Stimulated activated CD4-positive, alpha-beta T cell treated with anti-CD3 and anti-CD28 coated beads, TNF-alpha, amount 100 ng/mL, for 1 hour (primary cell): Measurements from ENCODE around the gene OR4E2.
"Not testable (repeated sequence)": the region's sequence is repeated elsewhere in the genome, so short reads cannot be mapped to it uniquely, and the experiment has no call there.

ENCODE experiments used
- DNase-seq, 3 donors: peaks; one replicate each; pipeline ENCODE4 v3.0.0-alpha.2; 2020; ENCODE audit warnings: low read depth in 3 of 3, low spot score in 1 of 3

Gene OR4E2

DNA sequence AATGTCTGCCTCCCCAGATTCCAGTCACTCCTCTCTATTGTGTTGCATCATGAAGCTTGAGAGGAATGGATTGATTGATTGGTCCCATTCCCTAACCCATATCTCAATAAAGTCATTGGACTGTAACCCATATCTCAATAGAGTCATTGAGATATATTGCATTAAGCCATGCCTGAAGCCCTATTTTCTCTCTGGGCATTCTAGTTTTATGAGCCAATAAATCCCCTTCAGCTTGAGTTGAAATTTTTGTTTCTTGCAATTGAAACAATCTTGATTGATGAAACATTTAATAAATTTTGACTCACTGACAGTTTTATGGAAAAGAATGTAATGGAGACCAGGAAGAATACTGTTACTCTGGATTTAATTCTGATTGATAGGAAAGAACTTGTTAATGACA lies 40.8 kb downstream of the OR4E2 start:
- DNase-seq = no peak

DNA sequence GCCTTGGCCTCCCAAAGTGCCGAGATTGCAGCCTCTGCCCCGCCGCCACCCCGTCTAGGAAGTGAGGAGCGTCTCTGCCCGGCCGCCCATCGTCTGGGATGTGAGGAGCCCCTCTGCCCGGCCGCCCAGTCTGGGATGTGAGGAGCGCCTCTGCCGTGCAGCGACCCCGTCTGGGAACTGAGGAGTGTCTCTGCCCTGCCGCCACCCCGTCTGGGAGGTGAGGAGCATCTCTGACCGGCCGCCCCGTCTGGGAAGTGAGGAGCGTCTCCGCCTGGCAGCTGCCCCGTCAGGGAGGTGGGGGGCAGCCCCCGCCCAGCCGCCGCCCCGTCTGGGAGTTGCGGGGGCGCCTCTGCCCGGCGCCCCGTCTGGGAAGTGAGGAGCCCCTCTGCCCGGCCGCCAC lies 44.0 kb downstream of the OR4E2 start:
- DNase-seq = not testable (repeated sequence)

DNA sequence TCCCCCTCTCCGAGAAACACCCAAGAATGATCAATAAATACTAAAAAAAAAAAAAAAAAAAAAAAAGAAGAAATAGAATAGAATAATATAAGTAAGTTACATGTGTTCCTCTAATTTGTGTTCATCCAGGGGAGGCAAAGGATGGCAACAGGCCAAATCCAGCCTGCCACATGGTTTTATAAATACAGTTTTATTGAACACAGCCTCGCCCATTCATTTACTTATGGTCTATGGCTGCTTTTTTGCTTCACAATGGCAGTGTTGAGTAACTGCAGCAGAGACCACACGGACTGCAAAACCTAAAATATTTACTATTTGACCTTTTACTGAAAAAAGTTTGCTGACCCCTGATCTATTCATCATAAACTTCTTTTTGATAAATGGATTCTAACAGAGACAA lies 44.9 kb downstream of the OR4E2 start:
- DNase-seq = not testable (repeated sequence)

DNA sequence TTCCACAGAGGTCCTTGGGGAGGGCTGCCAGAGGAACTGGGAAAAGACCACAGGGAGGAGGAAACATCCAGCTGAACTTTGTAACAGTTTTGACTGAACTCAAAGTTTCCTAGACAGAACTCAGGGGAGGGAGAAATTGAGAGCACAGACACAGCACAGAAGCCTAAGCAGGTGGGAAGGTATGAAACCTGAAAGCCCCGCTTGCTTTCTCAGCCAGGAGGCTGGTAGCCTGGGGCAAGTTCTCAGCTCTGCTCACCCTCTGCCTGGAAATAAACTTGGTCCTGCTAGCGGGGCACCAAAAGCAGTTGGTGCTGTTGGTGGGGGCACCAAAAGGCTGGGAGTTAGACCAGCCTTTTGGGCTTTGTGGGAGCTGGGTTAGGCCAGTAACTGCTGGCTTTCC lies 45.9 kb downstream of the OR4E2 start:
- DNase-seq = no peak

DNA sequence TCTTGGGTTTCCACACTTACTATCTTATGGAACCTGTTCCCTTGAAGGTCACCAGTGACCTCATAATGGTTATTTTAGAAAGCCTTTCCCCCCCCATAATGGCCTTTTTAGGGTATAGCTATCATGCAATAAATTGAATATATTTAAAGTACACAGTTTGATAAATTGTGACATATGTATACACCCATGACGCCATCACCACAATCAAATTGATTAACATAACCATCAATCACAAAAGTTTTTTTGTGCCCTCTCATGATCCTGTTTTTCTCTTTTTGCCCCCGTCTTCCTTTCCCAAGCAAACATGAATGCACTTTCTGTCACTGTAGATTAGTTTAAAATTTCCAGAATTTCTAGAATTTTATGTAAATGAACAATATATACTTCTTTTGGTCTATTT lies 48.7 kb downstream of the OR4E2 start:
- DNase-seq = no peak

DNA sequence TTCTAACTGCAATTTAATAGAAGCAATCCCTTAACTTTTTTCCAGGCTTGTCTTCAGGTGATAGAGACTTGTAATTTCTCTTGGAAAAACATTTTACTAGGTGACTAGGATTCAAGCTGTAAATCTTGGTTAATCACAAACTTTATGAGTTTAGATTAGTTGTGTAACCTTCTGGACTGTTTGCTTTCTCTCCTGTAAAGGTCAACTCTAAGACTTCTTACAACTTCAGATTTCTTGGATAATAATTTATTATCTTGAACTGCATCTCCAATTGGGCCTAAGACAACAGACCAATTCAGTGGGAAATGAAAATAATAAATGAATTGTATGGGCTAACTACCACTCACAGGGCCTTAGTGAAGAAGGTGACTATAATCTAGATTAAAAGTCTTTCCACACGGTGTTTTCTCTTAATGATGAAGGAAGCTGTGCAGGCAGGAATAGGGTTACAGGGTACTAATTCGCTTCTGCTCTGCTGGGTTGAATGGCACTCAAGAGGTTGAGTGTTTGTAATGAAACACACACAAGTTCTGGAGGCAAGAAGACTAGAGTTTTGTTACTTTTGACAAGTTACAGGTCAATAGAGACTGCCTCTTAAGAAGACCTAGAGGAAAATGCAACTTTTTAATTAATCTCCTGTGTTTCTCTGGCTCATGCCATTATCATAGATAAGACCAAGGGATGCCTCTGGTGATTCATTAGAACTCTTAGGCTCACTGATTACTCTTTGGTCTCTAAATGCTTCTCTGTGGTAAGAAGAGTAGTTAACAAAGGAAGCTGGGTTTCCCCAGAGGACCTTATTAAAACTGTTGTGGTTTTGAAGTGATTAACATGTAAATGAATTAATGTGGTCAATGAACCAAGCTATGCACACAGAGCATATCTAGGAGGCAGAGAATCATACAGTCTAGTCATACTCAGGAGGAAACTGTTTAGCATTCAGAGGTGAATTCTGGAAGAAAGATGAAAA lies 50.0 kb downstream of the OR4E2 start:
- no peak for DNase-seq

DNA sequence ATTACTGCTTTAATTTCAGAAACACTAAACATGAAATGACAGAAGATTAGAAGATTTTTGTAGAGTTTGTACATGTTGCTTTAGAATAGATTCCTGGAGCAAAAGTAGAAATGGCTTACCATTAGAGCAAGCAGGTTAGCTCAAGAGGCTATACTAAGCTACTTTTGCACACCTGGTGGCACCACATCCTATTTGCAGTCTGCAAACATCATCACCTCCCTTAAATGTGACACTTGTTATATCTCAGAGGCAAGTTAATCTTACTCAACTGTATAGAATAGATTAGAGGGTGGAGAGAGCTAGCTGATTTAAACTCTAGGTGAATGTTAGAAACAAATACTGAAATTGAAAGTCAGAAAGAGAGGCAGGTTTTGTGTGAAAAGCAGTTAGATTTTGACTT lies 50.7 kb downstream of the OR4E2 start:
- no peak for DNase-seq

DNA sequence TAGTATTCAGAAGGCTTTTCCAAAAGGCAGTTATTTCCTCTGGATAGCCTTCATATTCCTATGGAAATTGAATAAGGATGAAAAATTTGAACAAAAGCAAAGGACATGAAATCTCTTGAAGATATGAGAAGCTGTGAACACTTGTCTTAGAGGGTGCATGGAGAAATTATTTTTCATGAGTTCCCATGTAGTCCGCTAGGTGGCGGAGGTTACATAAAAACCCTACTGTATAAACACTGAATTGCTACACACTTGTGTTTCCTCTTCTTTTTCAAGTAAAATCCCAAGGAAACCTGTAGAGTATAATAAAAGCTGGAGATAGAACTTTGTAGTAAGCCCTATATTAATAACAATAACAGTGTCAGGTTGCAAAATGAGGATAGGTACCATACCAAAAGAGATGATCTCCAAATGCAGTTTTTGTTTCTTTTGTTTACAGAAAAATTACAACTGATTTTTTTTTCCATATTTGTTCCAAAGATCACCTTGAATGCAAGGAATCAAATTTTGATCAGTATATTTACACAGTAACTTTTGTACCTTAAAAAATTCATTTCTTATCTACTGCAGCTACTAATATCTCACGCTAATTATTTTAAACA lies 57.8 kb downstream of the OR4E2 start:
- DNase-seq = no peak

DNA sequence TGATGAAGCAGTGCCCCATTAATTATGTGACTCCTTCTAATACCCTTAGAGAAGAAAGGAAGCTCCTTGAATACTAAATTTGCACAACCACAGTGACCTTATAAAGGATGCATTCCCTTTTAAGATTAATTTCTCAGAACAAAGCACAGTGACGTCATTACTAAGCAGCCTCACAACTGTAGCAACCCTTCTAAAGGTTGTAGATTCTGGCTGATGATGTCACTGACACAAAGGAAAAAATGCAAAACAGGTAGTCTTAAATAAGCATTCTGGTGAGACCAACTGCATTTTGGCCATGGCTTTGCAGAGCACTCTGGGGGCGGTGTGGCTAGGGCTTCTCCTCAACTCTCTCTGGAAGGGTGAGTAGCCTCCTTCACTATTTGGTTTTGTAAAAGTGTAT lies 58.4 kb downstream of the OR4E2 start:
- no peak for DNase-seq

DNA sequence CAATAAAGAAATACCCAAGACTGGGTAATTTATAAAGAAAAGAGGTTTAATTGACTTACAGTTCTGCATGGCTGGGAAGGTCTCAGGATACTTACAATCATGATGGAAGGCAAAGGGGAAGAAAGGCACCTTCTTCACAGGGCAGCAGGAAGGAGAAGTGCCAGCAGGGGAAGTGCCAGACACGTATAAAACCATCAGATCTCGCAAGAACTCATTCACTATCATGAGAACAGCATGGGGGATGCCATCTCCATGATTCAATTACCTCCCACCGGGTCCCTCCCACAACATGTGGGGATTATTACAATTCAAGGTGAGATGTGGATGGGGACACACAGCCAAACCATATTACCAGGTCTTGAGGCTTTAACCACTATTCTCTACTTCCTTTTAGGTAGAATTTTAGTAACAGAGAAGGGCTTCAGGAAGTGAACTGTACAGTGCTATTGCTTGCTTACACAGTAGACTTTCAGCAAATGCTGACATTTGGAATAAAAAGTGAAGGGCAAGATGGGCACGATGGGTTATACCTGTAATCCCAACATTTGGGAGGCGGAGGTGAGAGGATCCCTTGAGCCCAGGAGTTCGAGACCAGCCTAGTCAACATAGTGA lies 60.8 kb downstream of the OR4E2 start:
- no peak for DNase-seq
